Fibroblast of skin of left biceps (primary cell): ENCODE measurements around the gene FASN.

Experiments
- DNase-seq, 2 experiments: peaks; one replicate each; pipeline ENCODE4 v3.0.0-alpha.2; 2013; ENCODE audit warnings: low read depth in 2 of 2

The FASN gene

DNA sequence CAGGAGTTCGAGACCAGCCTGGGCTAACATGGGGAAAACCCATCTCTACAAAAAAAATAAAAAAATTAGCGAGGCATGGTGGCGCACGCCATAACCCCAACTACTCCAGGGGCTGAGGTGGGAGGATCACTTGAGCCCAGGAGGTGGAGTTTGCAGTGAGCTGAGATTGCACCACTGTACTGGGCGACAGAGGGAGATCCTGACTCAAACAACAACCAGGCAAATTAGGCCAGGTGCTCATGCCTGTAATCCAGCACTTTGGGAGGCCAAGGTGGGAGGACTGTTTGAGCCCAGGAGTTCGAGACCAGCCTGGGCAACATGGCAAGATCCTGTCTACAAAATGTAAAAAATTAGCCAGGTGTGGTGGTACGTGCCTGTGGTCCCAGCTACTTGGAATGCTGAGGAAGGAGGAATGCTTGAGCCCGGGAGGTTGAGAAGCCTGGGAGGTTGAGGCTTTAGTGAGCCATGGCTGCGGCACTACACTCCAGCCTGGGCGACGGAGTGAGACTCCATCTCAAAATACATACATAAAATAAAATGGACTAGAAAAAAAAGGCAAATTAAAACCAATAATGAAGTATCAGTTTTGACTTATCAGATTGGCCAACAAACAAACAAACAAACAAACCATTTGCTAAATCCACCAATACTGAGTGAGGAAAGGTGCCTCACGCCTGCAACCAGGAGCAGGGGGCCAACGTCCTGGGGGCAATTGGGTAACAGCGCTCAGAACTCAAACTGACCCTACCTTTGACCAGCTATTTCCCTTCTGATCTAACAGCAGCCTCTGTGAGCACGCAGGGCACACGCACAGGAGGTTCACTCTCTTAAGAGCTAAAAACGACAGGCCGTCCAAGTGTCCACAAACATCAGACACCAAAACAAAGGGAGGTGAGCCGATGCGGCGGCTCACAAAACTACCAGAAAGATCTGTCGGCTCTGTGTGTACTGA lies 19.4 kb upstream of the FASN start:
- DNase-seq: no peak

- DNase-seq: no peak
Observed at GRCh38 chr17:82116246-82116645, 18.2 kb upstream of the FASN start.

DNA sequence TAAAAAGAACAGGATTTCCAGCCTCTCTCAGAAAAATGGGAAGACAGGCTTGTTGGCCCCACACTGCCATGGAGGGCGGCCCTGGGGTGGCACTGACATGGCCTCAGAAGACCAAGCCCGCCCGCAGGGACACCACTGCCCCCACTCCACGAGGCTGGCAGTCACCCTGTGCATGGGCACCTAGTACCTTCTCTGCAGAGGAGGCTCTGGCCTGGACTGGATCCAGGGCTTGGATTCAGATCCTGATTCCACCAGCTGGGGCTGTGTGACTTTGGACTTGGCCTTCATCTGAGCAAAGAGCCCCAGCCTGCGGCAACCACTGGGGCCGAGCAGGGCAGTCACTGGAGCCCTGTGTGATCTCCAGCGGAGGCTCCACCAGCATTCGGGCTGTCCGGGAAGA lies 16.8 kb upstream of the FASN start:
- DNase-seq: no peak

DNA sequence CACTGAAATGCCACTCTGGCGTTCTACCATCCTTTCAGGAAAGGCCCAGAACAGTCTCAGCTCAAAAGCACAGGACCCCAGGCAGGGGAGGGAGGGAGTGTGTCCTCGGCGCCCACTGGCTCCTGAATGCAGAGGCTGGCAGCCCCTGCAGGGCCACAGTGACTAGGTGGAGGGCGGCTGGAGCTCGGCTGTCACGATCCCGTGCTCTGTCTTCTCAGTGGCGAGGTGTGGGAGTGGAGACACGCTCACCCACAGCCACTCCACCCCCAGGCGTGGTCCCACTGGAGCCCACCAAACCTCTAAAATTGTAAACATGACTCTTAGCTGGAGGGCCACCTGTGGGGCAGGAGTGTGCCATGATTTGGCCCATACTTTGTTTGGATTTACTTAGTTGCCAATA lies 16.4 kb upstream of the FASN start:
- DNase-seq: no peak

GRCh38 chr17:82113941-82114340 lies 15.9 kb upstream of the FASN start:
- no peak for DNase-seq

GRCh38 chr17:82113422-82113821 lies 15.4 kb upstream of the FASN start:
- no peak for DNase-seq

DNA sequence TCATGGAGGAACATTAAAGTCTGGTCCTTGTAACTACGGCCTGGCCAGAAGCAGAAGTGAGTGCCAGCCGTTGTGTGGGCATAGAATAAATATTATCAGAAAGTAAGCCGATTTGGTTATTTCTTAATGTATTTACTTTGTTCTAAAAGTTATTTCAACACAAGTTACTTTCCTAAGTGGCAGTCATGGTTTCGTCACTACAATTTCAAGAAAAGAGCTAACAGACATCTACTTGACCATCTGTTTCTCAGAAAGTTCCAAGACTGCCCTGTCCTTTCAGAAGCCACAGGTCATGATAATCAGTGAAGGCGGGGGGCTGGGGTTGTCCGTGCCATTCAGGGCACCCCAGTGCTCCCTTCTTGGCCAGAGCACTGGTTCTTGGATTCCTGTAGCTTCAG lies 14.9 kb upstream of the FASN start:
- DNase-seq: no peak

DNA sequence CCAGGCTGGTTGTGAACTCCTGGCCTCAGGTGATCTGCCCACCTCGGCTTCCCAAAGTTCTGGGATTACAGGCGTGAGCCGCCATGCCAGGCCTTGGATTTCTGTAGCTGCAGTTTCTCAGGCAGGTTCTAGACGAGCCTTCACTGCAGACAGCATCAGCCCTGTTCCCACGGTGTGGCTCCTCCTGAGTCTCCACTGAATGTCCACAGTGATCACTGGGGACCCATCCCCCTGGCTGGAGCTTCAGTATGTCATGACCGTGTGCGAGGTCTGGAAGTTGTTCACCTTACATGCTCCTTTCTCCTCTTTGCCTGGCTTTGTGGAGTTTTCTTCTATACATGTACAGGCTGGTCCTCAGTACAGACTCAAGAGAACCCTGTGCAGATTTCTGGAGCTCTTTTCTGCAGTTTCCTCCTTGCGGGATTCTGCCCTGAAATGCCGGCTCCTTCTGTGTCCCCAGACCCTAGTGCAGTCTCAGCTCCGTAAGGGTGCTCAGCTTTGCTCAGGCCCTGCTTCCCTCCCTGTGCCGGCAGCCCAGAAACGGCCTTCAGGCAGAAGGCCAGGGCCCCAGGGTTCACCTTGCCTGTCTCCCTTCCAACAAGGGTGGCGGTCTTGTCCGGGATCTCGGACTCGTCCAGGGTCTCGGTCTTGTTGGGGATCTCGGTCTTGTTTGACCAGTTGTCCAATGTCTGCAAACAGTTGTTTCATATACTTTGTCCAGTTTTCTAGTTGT lies 14.3 kb upstream of the FASN start:
- no peak for DNase-seq

DNA sequence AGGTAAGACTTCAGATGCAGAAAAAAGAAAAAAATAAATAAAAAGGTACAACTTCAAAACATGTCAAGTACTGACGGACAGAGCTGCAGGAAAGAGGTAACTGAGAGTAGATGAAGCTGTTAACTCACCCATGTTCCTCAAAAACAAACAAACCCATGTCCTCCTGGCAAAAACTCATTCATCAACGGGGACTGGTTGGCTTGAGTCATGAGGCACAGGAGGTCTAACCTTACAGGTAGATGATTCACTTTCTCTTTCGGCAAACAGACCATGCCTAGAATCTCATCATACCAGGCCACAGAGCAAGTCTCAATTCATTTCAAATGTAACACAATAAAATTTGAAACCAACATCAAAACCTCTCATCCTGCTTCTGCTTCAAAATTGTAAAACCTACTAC lies 12.3 kb upstream of the FASN start:
- no peak for DNase-seq

- DNase-seq: no peak
Observed at GRCh38 chr17:82108961-82109475, 11.0 kb upstream of the FASN start.

- no peak for DNase-seq
Observed at GRCh38 chr17:82108496-82108945, 10.5 kb upstream of the FASN start.

- no peak for DNase-seq
Observed at GRCh38 chr17:82108038-82108437, 10.0 kb upstream of the FASN start.

- no peak for DNase-seq
Observed at GRCh38 chr17:82107341-82107860, 9.4 kb upstream of the FASN start.

DNA sequence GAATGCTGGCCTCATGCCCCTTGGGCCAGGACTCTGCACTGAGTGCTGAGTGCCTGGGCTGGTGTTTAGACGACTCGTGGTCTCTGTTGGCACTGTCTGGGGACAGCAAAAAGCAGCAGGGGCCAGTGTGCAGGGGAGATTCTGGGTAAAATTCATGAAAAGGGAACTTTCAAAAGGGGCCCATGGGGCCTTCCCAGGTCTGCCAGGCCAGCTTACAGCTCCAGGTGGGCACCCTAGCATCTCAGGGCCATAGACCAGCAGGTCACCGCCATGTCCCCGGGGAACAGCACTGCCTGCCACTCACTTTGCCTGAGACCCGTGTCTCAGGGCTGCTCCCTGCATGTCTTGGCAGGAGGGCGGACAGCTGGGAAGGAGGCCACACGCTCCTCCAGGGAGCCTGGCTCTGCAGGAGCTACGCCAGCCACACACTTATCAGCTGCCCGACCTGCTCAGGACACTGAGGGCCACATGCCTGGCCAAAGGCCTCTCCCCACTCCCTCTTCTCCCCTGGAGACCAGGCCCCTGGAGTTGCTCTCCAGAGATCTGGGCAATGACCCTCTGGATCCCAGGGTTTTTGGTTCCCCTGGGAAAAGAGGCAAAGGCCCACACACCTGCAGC lies 8.8 kb upstream of the FASN start:
- DNase-seq: no peak

- no peak for DNase-seq
Observed at GRCh38 chr17:82105882-82106687, 8.0 kb upstream of the FASN start.

DNA sequence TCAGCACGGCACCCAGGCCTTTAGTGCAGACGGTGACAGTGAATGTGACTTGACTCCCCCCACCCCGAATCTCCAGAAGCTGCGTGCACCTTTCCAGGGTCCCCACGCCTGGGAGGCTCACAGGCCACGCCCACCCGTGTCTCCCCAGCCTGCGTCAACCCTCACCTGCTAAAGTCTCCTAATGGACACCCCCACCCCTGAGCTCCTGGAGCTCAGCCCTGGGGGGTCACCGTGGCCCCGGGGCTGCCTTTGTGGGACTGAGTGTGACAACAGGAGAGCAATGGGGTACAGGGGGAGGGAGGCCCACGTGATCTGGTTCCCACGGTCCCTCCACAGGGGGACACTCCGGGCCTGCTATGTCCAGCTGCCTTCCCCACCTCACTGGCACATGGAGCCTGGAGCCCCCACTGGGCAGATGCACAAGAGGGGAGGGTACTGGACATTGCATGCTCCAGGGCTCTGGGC lies 7.4 kb upstream of the FASN start:
- no peak for DNase-seq

- DNase-seq: no peak
Observed at GRCh38 chr17:82104797-82105416, 6.9 kb upstream of the FASN start.

- DNase-seq: no peak
Observed at GRCh38 chr17:82103553-82104451, 5.8 kb upstream of the FASN start.
